HL-60 (cell line): ENCODE data around the gene LRSAM1.

Source experiments
- DNase-seq, 2 experiments: peaks; one replicate each; pipeline ENCODE4 v3.0.0-alpha.2; 2010 to 2020; ENCODE audit warnings: low read depth in 1 of 2, low spot score in 1 of 2
- H3K27ac ChIP-seq: fragments of 250-450 bp; sonication (Bioruptor Pico); replicated peaks from 2 replicates; pipeline ENCODE4 v1.5.1; 2020; ENCODE audit warnings: mild to moderate bottlenecking, moderate library complexity
- H3K27me3 ChIP-seq: fragments of 250-450 bp; sonication (Bioruptor Pico); 2 replicates; pipeline ENCODE4 v1.5.1; 2021; ENCODE audit warnings: mild to moderate bottlenecking, moderate library complexity; ENCODE audit not compliant: insufficient read depth, poor library complexity, severe bottlenecking
- H3K4me3 ChIP-seq: replicated peaks from 2 replicates; pipeline ENCODE4 v1.5.1; 2011; ENCODE audit warnings: mild to moderate bottlenecking, control low read depth, low read length; ENCODE audit not compliant: insufficient read depth
- CTCF ChIP-seq: IDR thresholded peaks from one replicate; pipeline ENCODE4 v1.5.1; 2011; ENCODE audit warnings: low read length, control low read depth, inconsistent platforms; ENCODE audit not compliant: insufficient read depth
- GABPA ChIP-seq: IDR thresholded peaks from 2 replicates; pipeline ENCODE4 v1.6.1; 2012; ENCODE audit warnings: low read depth
- POLR2AphosphoS5 ChIP-seq: IDR thresholded peaks from 2 replicates; pipeline ENCODE4 v1.6.1; 2012; ENCODE audit warnings: low read depth
- SPI1 ChIP-seq: IDR thresholded peaks from 2 replicates; pipeline ENCODE4 v1.6.1; 2012; ENCODE audit warnings: low read depth, mild to moderate bottlenecking, borderline replicate concordance
- TF ChIP-seq, protein P1 (sequence below): IDR thresholded peaks from 2 replicates; pipeline ENCODE4 v1.6.1; 2012; ENCODE audit warnings: low read depth; ENCODE audit not compliant: insufficient replicate concordance

LRSAM1 gene

DNA sequence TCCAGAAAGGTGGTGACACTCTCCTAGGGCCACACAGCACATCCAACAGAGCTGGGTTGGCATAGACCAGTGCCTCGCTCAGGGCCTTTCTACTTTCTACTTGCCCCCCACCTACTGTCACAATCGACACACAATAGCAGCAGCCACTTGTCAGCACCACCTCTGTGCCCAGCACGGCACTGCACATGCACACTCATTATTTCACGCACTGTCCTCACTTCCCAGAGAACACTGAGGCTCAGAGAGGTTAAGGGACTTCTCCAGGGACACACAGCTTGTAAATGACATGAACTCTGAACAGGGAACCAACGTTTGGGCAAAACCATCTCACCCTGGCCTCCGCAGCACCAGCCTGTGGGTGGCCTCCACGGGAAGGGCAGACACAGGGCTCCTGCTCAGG, 89.9 kb downstream of the LRSAM1 start:
- Histone ChIP-seq H3K27ac (no peak overlapping the region), H3K4me3 (no peak overlapping the region), H3K27me3 (no peaks in the 10 kb centered on the region)
- TF ChIP-seq, protein P1, sequence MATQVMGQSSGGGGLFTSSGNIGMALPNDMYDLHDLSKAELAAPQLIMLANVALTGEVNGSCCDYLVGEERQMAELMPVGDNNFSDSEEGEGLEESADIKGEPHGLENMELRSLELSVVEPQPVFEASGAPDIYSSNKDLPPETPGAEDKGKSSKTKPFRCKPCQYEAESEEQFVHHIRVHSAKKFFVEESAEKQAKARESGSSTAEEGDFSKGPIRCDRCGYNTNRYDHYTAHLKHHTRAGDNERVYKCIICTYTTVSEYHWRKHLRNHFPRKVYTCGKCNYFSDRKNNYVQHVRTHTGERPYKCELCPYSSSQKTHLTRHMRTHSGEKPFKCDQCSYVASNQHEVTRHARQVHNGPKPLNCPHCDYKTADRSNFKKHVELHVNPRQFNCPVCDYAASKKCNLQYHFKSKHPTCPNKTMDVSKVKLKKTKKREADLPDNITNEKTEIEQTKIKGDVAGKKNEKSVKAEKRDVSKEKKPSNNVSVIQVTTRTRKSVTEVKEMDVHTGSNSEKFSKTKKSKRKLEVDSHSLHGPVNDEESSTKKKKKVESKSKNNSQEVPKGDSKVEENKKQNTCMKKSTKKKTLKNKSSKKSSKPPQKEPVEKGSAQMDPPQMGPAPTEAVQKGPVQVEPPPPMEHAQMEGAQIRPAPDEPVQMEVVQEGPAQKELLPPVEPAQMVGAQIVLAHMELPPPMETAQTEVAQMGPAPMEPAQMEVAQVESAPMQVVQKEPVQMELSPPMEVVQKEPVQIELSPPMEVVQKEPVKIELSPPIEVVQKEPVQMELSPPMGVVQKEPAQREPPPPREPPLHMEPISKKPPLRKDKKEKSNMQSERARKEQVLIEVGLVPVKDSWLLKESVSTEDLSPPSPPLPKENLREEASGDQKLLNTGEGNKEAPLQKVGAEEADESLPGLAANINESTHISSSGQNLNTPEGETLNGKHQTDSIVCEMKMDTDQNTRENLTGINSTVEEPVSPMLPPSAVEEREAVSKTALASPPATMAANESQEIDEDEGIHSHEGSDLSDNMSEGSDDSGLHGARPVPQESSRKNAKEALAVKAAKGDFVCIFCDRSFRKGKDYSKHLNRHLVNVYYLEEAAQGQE = no peak
- TF ChIP-seq POLR2AphosphoS5 = no peak
- TF ChIP-seq GABPA = no peak
- DNase-seq = no peak

DNA sequence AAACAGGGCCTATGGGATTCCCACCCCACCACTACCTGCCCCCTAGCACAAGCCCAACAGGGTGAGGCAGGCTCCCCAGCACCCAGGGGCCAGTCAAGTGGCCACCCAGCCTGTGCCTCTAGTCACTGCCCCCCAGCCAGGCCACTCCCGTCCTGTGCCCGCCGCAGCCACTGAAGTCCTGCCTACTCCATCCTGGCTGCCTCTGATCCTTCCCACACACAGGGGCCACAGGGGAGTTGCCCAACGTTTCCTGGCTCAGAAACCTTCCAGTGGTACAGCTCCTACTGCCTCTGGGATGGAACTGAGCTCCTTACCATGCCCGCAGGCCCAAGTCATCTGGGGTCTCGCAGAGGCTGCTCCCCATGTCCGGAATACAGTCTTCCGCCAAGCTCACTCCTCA, 90.6 kb downstream of the LRSAM1 start:
- TF ChIP-seq POLR2AphosphoS5 (no peak), CTCF (no peak)
- no peak for DNase-seq
- Histone ChIP-seq H3K4me3 (no peak overlapping the region), H3K27me3 (no peaks in the 10 kb centered on the region), H3K27ac (no peak overlapping the region)

DNA sequence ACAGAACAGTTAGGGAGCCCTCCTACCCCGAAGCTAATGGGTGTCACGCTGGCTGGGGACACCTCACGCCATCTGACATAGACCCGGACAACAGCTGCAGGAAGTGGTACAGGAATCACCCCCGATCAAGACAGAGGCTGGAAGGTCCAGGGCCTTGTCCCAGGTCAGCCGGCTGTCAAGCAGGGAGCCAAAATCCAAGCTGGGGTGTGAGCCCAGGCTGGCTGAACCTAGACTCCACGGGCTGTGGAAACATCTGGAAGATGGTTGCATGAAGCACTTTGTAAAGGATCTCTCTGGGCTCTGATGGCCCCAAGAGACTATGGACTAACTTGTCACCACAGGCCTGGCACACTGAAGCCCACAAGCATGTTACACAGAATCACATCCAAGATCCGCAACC, 91.9 kb downstream of the LRSAM1 start:
- Histone ChIP-seq H3K27me3 (no peaks in the 10 kb centered on the region), H3K4me3 (no peak overlapping the region), H3K27ac (no peak overlapping the region)
- no peak for DNase-seq
- TF ChIP-seq SPI1 (no peak), POLR2AphosphoS5 (no peak), CTCF (no peak), GABPA (no peak)
- TF ChIP-seq, protein P1 = no peak

GRCh38 chr9:127543973-127544533, 92.7 kb downstream of the LRSAM1 start:
- H3K27me3 ChIP-seq = no peaks in the 10 kb centered on the region
- H3K27ac ChIP-seq = no peak overlapping the region
- TF ChIP-seq, protein P1 = no peak
- TF ChIP-seq GABPA = no peak
- TF ChIP-seq POLR2AphosphoS5 = no peak
- TF ChIP-seq CTCF = no peak
- no peak for TF ChIP-seq SPI1
- no peak for DNase-seq
- H3K4me3 ChIP-seq = no peak overlapping the region
